ENCODE data around the gene CEP112. TPM values are rescaled to one million over a fixed set of nuclear protein-coding genes. Genes with fewer than 3 reads are reported as not detected.

The CEP112 gene
- total and polyA plus RNA-seq, 4 donors = 1.1 to 4.9 (median 1.4) TPM

GRCh38 chr17:65750631-65751115 lies 441.3 kb downstream of the CEP112 start:
- WGBS = 7% methylated on average over 2 of the region's 2 CpGs
- peak in 1 of 2 donors; percentile 55 for TF ChIP-seq RXRA (IDR thresholded peaks at IDR 0.05)
- peak; percentile 18 for TF ChIP-seq NR2F2 (IDR thresholded peaks at IDR 0.05)
- no peak for TF ChIP-seq JUND (IDR thresholded peaks at IDR 0.05)
- TF ChIP-seq ZBTB33 (IDR thresholded peaks at IDR 0.05) = peak; percentile 11
- TF ChIP-seq RAD21 (IDR thresholded peaks at IDR 0.05) = peak; percentile 10 to 23
- no peak for TF ChIP-seq GABPA (IDR thresholded peaks at IDR 0.05 in 1 of 2, conservative IDR thresholded peaks at IDR 0.05 in 1 of 2)
- peak; percentile 23 for TF ChIP-seq SP1 (IDR thresholded peaks at IDR 0.05)
- peak; percentile 61 to 62 for TF ChIP-seq HNF4A (conservative IDR thresholded peaks at IDR 0.05)
- no peak overlapping the region for H3K27ac ChIP-seq (ENCODE audit: low read depth in 1 of 2, low read length in 2 of 2)
- no peak overlapping the region for H3K9ac ChIP-seq (ENCODE audit: low read depth in 1 of 2, low read length in 2 of 2)
- DNase-seq (ENCODE audit: low spot score) = peak; percentile 38
- H3K9me3 ChIP-seq (ENCODE audit: control insufficient read depth in 4 of 4, low read length in 3 of 4) = no peaks in the 10 kb centered on the region
- H3K36me3 ChIP-seq (ENCODE audit: control insufficient read depth in 4 of 4, insufficient read depth in 3 of 4, low read depth in 1 of 4, low read length in 3 of 4) = no peaks in the 10 kb centered on the region
- H3K4me3 ChIP-seq (ENCODE audit: low read depth in 1 of 3, low read length in 3 of 3) = no peak overlapping the region
- H3K27me3 ChIP-seq (ENCODE audit: control insufficient read depth in 4 of 4, insufficient read depth in 4 of 4, low read length in 3 of 4) = no peaks in the 10 kb centered on the region
- peaks cover 0 to 8% (median 0%) of the 10 kb centered on the region in 4 donors for H3K4me1 ChIP-seq (ENCODE audit: control insufficient read depth in 4 of 4, insufficient read depth in 4 of 4, low read length in 3 of 4)

GRCh38 chr17:65750166-65750565 lies 441.8 kb downstream of the CEP112 start:
- Histone ChIP-seq H3K4me3 (ENCODE audit: low read depth in 1 of 3, low read length in 3 of 3) (no peak overlapping the region), H3K36me3 (ENCODE audit: control insufficient read depth in 4 of 4, insufficient read depth in 3 of 4, low read depth in 1 of 4, low read length in 3 of 4) (no peaks in the 10 kb centered on the region), H3K9me3 (ENCODE audit: control insufficient read depth in 4 of 4, low read length in 3 of 4) (no peaks in the 10 kb centered on the region), H3K4me1 (ENCODE audit: control insufficient read depth in 4 of 4, insufficient read depth in 4 of 4, low read length in 3 of 4) (peaks cover 0 to 8% (median 0%) of the 10 kb centered on the region in 4 donors), H3K9ac (ENCODE audit: low read depth in 1 of 2, low read length in 2 of 2) (no peak overlapping the region), H3K27me3 (ENCODE audit: control insufficient read depth in 4 of 4, insufficient read depth in 4 of 4, low read length in 3 of 4) (no peaks in the 10 kb centered on the region), H3K27ac (ENCODE audit: low read depth in 1 of 2, low read length in 2 of 2) (no peak overlapping the region)
- no peak for TF ChIP-seq NR2F2 (IDR thresholded peaks at IDR 0.05)
- no peak for TF ChIP-seq ATF3 (IDR thresholded peaks at IDR 0.05)
- no peak for TF ChIP-seq JUND (IDR thresholded peaks at IDR 0.05)
- TF ChIP-seq RAD21 (IDR thresholded peaks at IDR 0.05) = no peak
- no peak for TF ChIP-seq HNF4G (IDR thresholded peaks at IDR 0.05)
- TF ChIP-seq GABPA (IDR thresholded peaks at IDR 0.05 in 1 of 2, conservative IDR thresholded peaks at IDR 0.05 in 1 of 2) = no peak
- TF ChIP-seq YY1 (IDR thresholded peaks at IDR 0.05) = no peak
- no peak for TF ChIP-seq MAX (IDR thresholded peaks at IDR 0.05)
- TF ChIP-seq SP1 (IDR thresholded peaks at IDR 0.05) = no peak
- no peak for TF ChIP-seq EGR1 (IDR thresholded peaks at IDR 0.05; ENCODE audit: low read depth in 2 of 2)
- no peak for TF ChIP-seq ZBTB33 (IDR thresholded peaks at IDR 0.05)
- no peak for TF ChIP-seq TAF1 (conservative IDR thresholded peaks at IDR 0.05)
- no peak for TF ChIP-seq FOXA1 (IDR thresholded peaks at IDR 0.05)
- TF ChIP-seq CTCF (IDR thresholded peaks at IDR 0.05; ENCODE audit: low read depth, low read length, missing input control) = no peak
- no peak for TF ChIP-seq REST (IDR thresholded peaks at IDR 0.05)
- no peak for DNase-seq (ENCODE audit: low spot score)
- 93% methylated on average over 1 of the region's 1 CpG for WGBS

Measured in liver (tissue), 9 donors.